Keratinocyte (primary cell): Measurements from ENCODE around the gene YIPF2. TPM values are rescaled to one million over a fixed set of nuclear protein-coding genes. Genes with fewer than 3 reads are reported as not detected.

Experiments used
- DNase-seq: peaks from one replicate; pipeline ENCODE4 v3.0.0-alpha.2; 2011; ENCODE audit warnings: low read depth, missing footprints, low spot score
- FAIRE-seq: peaks from 2 replicates; lab custom pipeline; 2011; peaks lifted over from hg19 to GRCh38; lab: Jason Lieb, UNC
- H2AFZ ChIP-seq: 2 replicates; pipeline ENCODE4 v1.6.0; 2012; ENCODE audit warnings: low read length, control low read depth, inconsistent platforms; ENCODE audit not compliant: control insufficient read depth
- H3K27ac ChIP-seq: 2 replicates; pipeline ENCODE4 v1.5.1; 2011; ENCODE audit warnings: low read length; ENCODE audit not compliant: control insufficient read depth, insufficient read depth
- H3K27me3 ChIP-seq: 3 replicates; pipeline ENCODE4 v1.6.0; 2011; ENCODE audit warnings: low read length; ENCODE audit not compliant: control insufficient read depth, insufficient read depth; ENCODE audit errors: extremely low read depth
- H3K36me3 ChIP-seq, 2 experiments: 2 replicates in 1 of 2; 3 replicates in 1 of 2; pipeline ENCODE4 v1.5.1; 2011; ENCODE audit warnings: low read length in 2 of 2, mild to moderate bottlenecking in 1 of 2; ENCODE audit not compliant: control insufficient read depth in 2 of 2, insufficient read depth in 2 of 2; ENCODE audit errors: extremely low read depth in 1 of 2
- H3K4me1 ChIP-seq: 3 replicates; pipeline ENCODE4 v1.5.1; 2011; ENCODE audit warnings: low read length; ENCODE audit not compliant: control insufficient read depth, insufficient read depth; ENCODE audit errors: extremely low read depth
- H3K4me2 ChIP-seq: 3 replicates; pipeline ENCODE4 v1.6.0; 2011; ENCODE audit warnings: low read depth, low read length; ENCODE audit not compliant: control insufficient read depth, insufficient read depth; ENCODE audit errors: extremely low read depth
- H3K4me3 ChIP-seq, 3 experiments: fragments of 200-600 bp in 1 of 3; sonication (generic) in 1 of 3; 2 replicates in 2 of 3; 3 replicates in 1 of 3; pipeline ENCODE4 v1.5.1; 2011 to 2016; ENCODE audit warnings: low read length in 3 of 3, mild to moderate bottlenecking in 3 of 3, control low read depth in 2 of 3, inconsistent platforms in 1 of 3, low read depth in 1 of 3, mixed read lengths in 1 of 3, mixed run types in 1 of 3, moderate library complexity in 1 of 3; ENCODE audit not compliant: control insufficient read depth in 2 of 3, insufficient read depth in 2 of 3; ENCODE audit errors: extremely low read depth in 1 of 3
- H3K79me2 ChIP-seq: 2 replicates; pipeline ENCODE4 v1.6.0; 2012; ENCODE audit warnings: low read length; ENCODE audit not compliant: control insufficient read depth, insufficient read depth
- H3K9ac ChIP-seq: 3 replicates; pipeline ENCODE4 v1.6.0; 2011; ENCODE audit warnings: low read length; ENCODE audit not compliant: control insufficient read depth, insufficient read depth; ENCODE audit errors: extremely low read depth
- H3K9me1 ChIP-seq: 3 replicates; pipeline ENCODE4 v1.6.0; 2011; ENCODE audit warnings: low read length; ENCODE audit not compliant: control insufficient read depth, insufficient read depth; ENCODE audit errors: extremely low read depth
- H3K9me3 ChIP-seq: 2 replicates; pipeline ENCODE4 v1.5.1; 2012; ENCODE audit warnings: low read depth, low read length; ENCODE audit not compliant: control insufficient read depth
- H4K20me1 ChIP-seq: 3 replicates; pipeline ENCODE4 v1.6.0; 2011; ENCODE audit warnings: low read length; ENCODE audit not compliant: control insufficient read depth, insufficient read depth; ENCODE audit errors: extremely low read depth
- CTCF ChIP-seq, 3 experiments: IDR thresholded peaks in 1 of 3; conservative IDR thresholded peaks in 1 of 3; optimal IDR thresholded peaks in 1 of 3; 2 replicates in 2 of 3; 3 replicates in 1 of 3; pipeline versions ENCODE3 to v1.5.1; 2011; ENCODE audit warnings: low read length in 3 of 3, mild to moderate bottlenecking in 3 of 3, moderate library complexity in 2 of 3, control low read depth in 1 of 3, inconsistent platforms in 1 of 3; ENCODE audit not compliant: insufficient read depth in 2 of 3; ENCODE audit errors: extremely low read depth in 1 of 3
- EZH2 ChIP-seq: IDR thresholded peaks from one replicate; pipeline ENCODE4 v1.6.1; 2012; ENCODE audit warnings: inconsistent platforms, mild to moderate bottlenecking, low read length, moderate library complexity
- dilution Hi-C: fragments of 300-500 bp; cut with MboI; formaldehyde crosslinking; loops from one replicate; pipeline ENCODE4 v1.7.0; 2020; ENCODE audit warnings: low sequenced_read_pairs; ENCODE audit not compliant: extremely low pct_ligation_motif_present
- polyA plus RNA-seq, 5 experiments: library from polyadenylated mRNA; depleted of rRNA in 3 of 5; stranded (reverse) in 3 of 5; stranded (forward) in 1 of 5; unstranded in 1 of 5; fragments of >200 nt; gene quantifications; 1 replicate in 1 of 5; 2 replicates in 3 of 5; 3 replicates in 1 of 5; pipeline versions ENCODE4 v1.2.1 to v1.2.3, GENCODE V29; 2011 to 2012; ENCODE audit warnings: missing spikeins in 2 of 5, low read depth in 1 of 5, low replicate concordance in 1 of 5

YIPF2 gene
- polyA plus RNA-seq, 1 donor (not counting 4 experiments of a cell fraction or from before 2014, with no cell fraction given), result 26.9 TPM

GRCh38 chr19:10889880-10890279, 38.6 kb downstream of the YIPF2 start:
- no peak overlapping the region for H3K4me3 ChIP-seq
- dilution Hi-C loops, result no loop called here
- H3K4me1 ChIP-seq, result peaks cover 29% of the 10 kb centered on the region
- FAIRE-seq, result no peak
- H4K20me1 ChIP-seq, result peaks cover 21% of the 10 kb centered on the region
- peaks cover 10% of the 10 kb centered on the region for H3K9me1 ChIP-seq
- H3K4me2 ChIP-seq, result no peak overlapping the region
- DNase-seq, result no peak
- TF ChIP-seq EZH2, result no peak
- no peak for TF ChIP-seq CTCF (optimal IDR thresholded peaks at IDR 0.05 in 1 of 3, IDR thresholded peaks at IDR 0.05 in 1 of 3, conservative IDR thresholded peaks at IDR 0.05 in 1 of 3; ENCODE audit: extremely low read depth in 1 of 3, insufficient read depth in 2 of 3, low read length in 3 of 3)
- H2AFZ ChIP-seq, result no peak overlapping the region
- H3K79me2 ChIP-seq, result peaks cover 51% of the 10 kb centered on the region
- H3K36me3 ChIP-seq, result peaks cover 0 to 1% of the 10 kb centered on the region in 2 experiments
- H3K27ac ChIP-seq, result no peak overlapping the region
- H3K27me3 ChIP-seq, result no peaks in the 10 kb centered on the region
- H3K9ac ChIP-seq, result no peak overlapping the region
- no peaks in the 10 kb centered on the region for H3K9me3 ChIP-seq

GRCh38 chr19:10888421-10888866, 40.0 kb downstream of the YIPF2 start:
- Histone ChIP-seq H3K27ac (no peak overlapping the region), H3K9me3 (no peaks in the 10 kb centered on the region), H3K4me3 (no peak overlapping the region), H3K36me3 (peaks cover 0 to 1% of the 10 kb centered on the region in 2 experiments), H3K4me2 (no peak overlapping the region), H3K79me2 (peaks cover 43% of the 10 kb centered on the region), H3K9me1 (peaks cover 10% of the 10 kb centered on the region), H3K27me3 (no peaks in the 10 kb centered on the region), H3K9ac (no peak overlapping the region), H3K4me1 (peaks cover 29% of the 10 kb centered on the region), H2AFZ (no peak overlapping the region), H4K20me1 (peaks cover 21% of the 10 kb centered on the region)
- dilution Hi-C loops, result no loop called here
- DNase-seq (no peak), FAIRE-seq (no peak)
- TF ChIP-seq EZH2, result no peak
